NCI-H2107 treated with DMSO at 0.1 percent for 48 hours (cell line): ENCODE measurements around the gene ABCA1.
A peak's percentile ranks its signal among the peaks of the same experiment; 100 is the strongest.
"Not testable (repeated sequence)": the region's sequence is repeated elsewhere in the genome, so short reads cannot be mapped to it uniquely, and the experiment has no call there.

Experiments
- DNase-seq: peaks from one replicate; lab custom pipeline; 2025; ENCODE audit not compliant: unreplicated experiment; lab: John Stamatoyannopoulos, UW

The ABCA1 gene

GRCh38 chr9:104769655-104770054, 158.3 kb downstream of the ABCA1 start:
- DNase-seq, result no peak

- DNase-seq, result not testable (repeated sequence)
Measured at GRCh38 chr9:104769029-104769428, 158.9 kb downstream of the ABCA1 start.

GRCh38 chr9:104767507-104767906, 160.4 kb downstream of the ABCA1 start:
- no peak for DNase-seq

GRCh38 chr9:104766025-104766424, 161.9 kb downstream of the ABCA1 start:
- no peak for DNase-seq

- no peak for DNase-seq
Measured at GRCh38 chr9:104765138-104765537, 162.8 kb downstream of the ABCA1 start.

- peak; percentile 73 for DNase-seq
Measured at GRCh38 chr9:104758974-104759373, 169.0 kb downstream of the ABCA1 start.

GRCh38 chr9:104750185-104750767, 177.7 kb downstream of the ABCA1 start:
- DNase-seq, result no peak

- no peak for DNase-seq
Measured at GRCh38 chr9:104748359-104749031, 179.5 kb downstream of the ABCA1 start.

- DNase-seq, result peak; percentile 47
Measured at GRCh38 chr9:104747565-104748358, 180.2 kb downstream of the ABCA1 start, which contains the start of gene NIPSNAP3A. NIPSNAP3A (plus strand) TSS chr9:104747683; CDS start chr9:104747793, 110 bp downstream.

GRCh38 chr9:104747245-104747564, 180.8 kb downstream of the ABCA1 start:
- no peak for DNase-seq

GRCh38 chr9:104746798-104747197, 181.2 kb downstream of the ABCA1 start:
- DNase-seq, result no peak

- DNase-seq, result no peak
Measured at GRCh38 chr9:104746285-104746684, 181.7 kb downstream of the ABCA1 start.

GRCh38 chr9:104745852-104746251, 182.1 kb downstream of the ABCA1 start:
- DNase-seq, result no peak

GRCh38 chr9:104743376-104743985, 184.5 kb downstream of the ABCA1 start:
- DNase-seq, result peak; percentile 41

- no peak for DNase-seq
Measured at GRCh38 chr9:104740621-104741020, 187.3 kb downstream of the ABCA1 start.

- DNase-seq, result no peak
Measured at GRCh38 chr9:104738452-104738851, 189.5 kb downstream of the ABCA1 start.
